Measurements from ENCODE around the gene TESMIN. TPM values are rescaled to one million over a fixed set of nuclear protein-coding genes. Genes with fewer than 3 reads are reported as not detected.
A peak's percentile ranks its signal among the peaks of the same experiment; 100 is the strongest.

The TESMIN gene
- total and polyA plus RNA-seq, 2 of the 4 experiments (the other 2 are of a cell fraction): 0.90 to 2.2 TPM

GRCh38 chr11:68670208-68670992 is 80.9 kb downstream of the TESMIN start:
- Histone ChIP-seq H2BK120ac (ENCODE audit: low read depth, low read length) (no peak overlapping the region), H2BK5ac (ENCODE audit: low read depth, low read length, poor library complexity, severe bottlenecking) (no peak overlapping the region), H3K9ac (ENCODE audit: low read depth, low read length) (no peak overlapping the region), H3K4me2 (ENCODE audit: low read depth, low read length) (no peak overlapping the region), H3K18ac (ENCODE audit: low read depth, low read length) (no peak overlapping the region), H3K4me3 (ENCODE audit: insufficient read depth, low read depth, low read length) (no peak overlapping the region), H3K4me1 (ENCODE audit: control insufficient read depth, insufficient read depth, low read length) (no peaks in the 10 kb centered on the region), H3K9me3 (ENCODE audit: control insufficient read depth, insufficient read depth, low read length) (peaks cover 14% of the 10 kb centered on the region), H2AFZ (replicated peaks; ENCODE audit: low read length, poor library complexity) (no peak overlapping the region), H4K8ac (ENCODE audit: low read depth in 2 of 2, low read length in 2 of 2) (no peak overlapping the region), H2BK15ac (ENCODE audit: low read depth, low read length) (no peak overlapping the region), H3K23ac (ENCODE audit: low read depth, low read length) (no peak overlapping the region), H3K14ac (replicated peaks; ENCODE audit: low read depth, low read length) (no peak overlapping the region), H3K36me3 (ENCODE audit: control insufficient read depth, insufficient read depth, low read length) (no peaks in the 10 kb centered on the region), H3K4ac (ENCODE audit: low read depth, low read length) (no peak overlapping the region), H4K91ac (ENCODE audit: insufficient read depth, low read depth, low read length) (no peak overlapping the region), H2BK20ac (ENCODE audit: low read depth, low read length) (no peak overlapping the region), H2AK5ac (ENCODE audit: low read depth, low read length) (no peak overlapping the region), H3K79me1 (ENCODE audit: low read depth in 1 of 2, low read length in 2 of 2) (no peaks in the 10 kb centered on the region), H3K27ac (ENCODE audit: insufficient read depth, low read length) (no peak overlapping the region), H4K5ac (ENCODE audit: low read depth, low read length) (no peak overlapping the region), H3K56ac (ENCODE audit: extremely low read depth, insufficient read depth, low read length) (no peak overlapping the region), H2AK9ac (replicated peaks; ENCODE audit: low read depth, low read length, poor library complexity) (peak overlapping the region; percentile 42), H3K27me3 (ENCODE audit: control insufficient read depth, insufficient read depth, low read length) (peaks cover 20% of the 10 kb centered on the region), H3K9me1 (ENCODE audit: insufficient read depth, low read length) (no peaks in the 10 kb centered on the region), H4K20me1 (ENCODE audit: insufficient read depth, low read length) (no peaks in the 10 kb centered on the region)
- 84% methylated on average over 15 of the region's 33 CpGs; no CpG with 5 or more reads in 1 of the 2 experiments for WGBS, 2 experiments (ENCODE audit: extremely low coverage in 2 of 2, insufficient read length in 1 of 2)
- in situ Hi-C loops (cut with MboI; ENCODE audit: low sequenced_read_pairs): no loop called here
- ChIA-PET POLR2A (ENCODE audit: unreplicated experiment) (no interaction called here), CTCF (no interaction called here)
- BruUV-seq (replicated peaks): no TSS peak
- dilution Hi-C loops (cut with HindIII; ENCODE audit: low sequenced_read_pairs, unreplicated experiment): no loop called here
- intact Hi-C loops (cut with micrococcal nuclease): no loop called here
- ATAC-seq (ENCODE audit: low read depth) (no peak), DNase-seq (no peak)
- TF ChIP-seq USF2 (IDR thresholded peaks at IDR 0.05; ENCODE audit: low read depth, low read length) (no peak), MAFK (IDR thresholded peaks at IDR 0.05; ENCODE audit: low read depth, low read length) (no peak), RAD21 (IDR thresholded peaks at IDR 0.05; ENCODE audit: low read length) (no peak), RFX5 (IDR thresholded peaks at IDR 0.05; ENCODE audit: low read depth, low read length) (no peak), BHLHE40 (IDR thresholded peaks at IDR 0.05; ENCODE audit: low read depth, low read length) (no peak), CEBPB (IDR thresholded peaks at IDR 0.05; ENCODE audit: low read depth, low read length) (no peak), MAZ (IDR thresholded peaks at IDR 0.05; ENCODE audit: borderline replicate concordance, low read depth, low read length) (no peak), SMC3 (IDR thresholded peaks at IDR 0.05; ENCODE audit: low read depth, low read length) (no peak), RCOR1 (IDR thresholded peaks at IDR 0.05; ENCODE audit: insufficient replicate concordance, low read length) (no peak)

All from IMR-90 (cell line).